ENCODE measurements around the gene SARDH. TPM values are rescaled to one million over a fixed set of nuclear protein-coding genes. Genes with fewer than 3 reads are reported as not detected.

Gene SARDH
- total and polyA plus RNA-seq, 12 donors: 0.81 to 9.6 (median 3.0) TPM

GRCh38 chr9:133735415-133735775 is 2.8 kb downstream of the SARDH start:
- Histone ChIP-seq H3K4me3 (no peak overlapping the region), H3K27me3 (no peaks in the 10 kb centered on the region), H3K9me3 (replicated peaks in 1 of 3) (no peaks in the 10 kb centered on the region), H3K4me1 (replicated peaks in 1 of 2) (no peaks in the 10 kb centered on the region), H3K36me3 (replicated peaks in 1 of 2) (no peaks in the 10 kb centered on the region), H3K27ac (no peak overlapping the region)
- intact Hi-C loops (cut with DNase I): no loop called here
- 69 to 81% (median 73%) methylated on average over 10 of the region's 10 CpGs for WGBS, 4 donors
- TF ChIP-seq CTCF (IDR thresholded peaks at IDR 0.05) (no peak), POLR2A (IDR thresholded peaks at IDR 0.05) (no peak)
- DNase-seq: peak in 2 of 7 donors; percentile 2 to 25

GRCh38 chr9:133734590-133735414 is 3.4 kb downstream of the SARDH start:
- intact Hi-C loops (cut with DNase I): no loop called here
- DNase-seq: peak in 4 of 7 donors; percentile 9 to 48 (median 16)
- no peak for TF ChIP-seq POLR2A (IDR thresholded peaks at IDR 0.05)
- TF ChIP-seq CTCF (IDR thresholded peaks at IDR 0.05): no peak

DNA sequence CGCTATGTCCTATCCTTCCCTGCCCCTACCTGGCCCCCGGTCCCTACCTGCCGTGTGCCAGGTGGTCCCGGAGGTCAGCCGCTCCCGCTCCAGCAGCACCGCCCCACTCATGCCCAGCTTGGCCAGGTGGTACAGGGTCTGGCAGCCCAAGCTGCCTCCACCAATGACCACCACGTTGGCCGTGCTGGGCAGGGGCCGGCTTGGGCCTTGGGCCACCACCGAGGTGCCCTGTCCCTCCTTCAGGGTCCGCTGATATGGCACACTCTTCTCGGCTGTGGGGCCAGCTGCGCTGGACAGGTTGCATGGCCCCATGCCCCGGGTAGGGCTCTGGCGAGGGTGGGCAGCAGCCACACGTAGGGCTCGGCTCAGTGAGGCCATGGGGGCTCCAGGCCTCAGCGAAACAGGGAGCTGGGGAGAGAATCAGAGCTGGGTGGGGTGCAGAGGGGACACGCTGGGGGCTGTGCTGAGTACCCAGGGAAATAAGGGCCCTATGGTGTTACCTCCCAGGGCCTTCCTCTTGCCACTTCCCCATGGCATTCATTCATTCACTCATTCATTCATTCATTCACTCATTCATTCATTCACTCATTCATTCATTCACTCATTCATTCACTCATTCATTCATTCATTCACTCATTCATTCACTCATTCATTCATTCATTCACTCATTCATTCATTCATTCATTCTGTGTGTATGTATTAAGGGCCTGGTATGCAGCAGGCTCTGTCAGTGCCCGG is 4.2 kb downstream of the SARDH start:
- DNase-seq: peak in 4 of 7 donors; percentile 11 to 34 (median 12)
- Histone ChIP-seq H3K27me3 (no peaks in the 10 kb centered on the region), H3K36me3 (replicated peaks in 1 of 2) (no peaks in the 10 kb centered on the region), H3K4me1 (replicated peaks in 1 of 2) (no peaks in the 10 kb centered on the region), H3K4me3 (no peak overlapping the region), H3K27ac (no peak overlapping the region), H3K9me3 (replicated peaks in 1 of 3) (no peaks in the 10 kb centered on the region)
- TF ChIP-seq POLR2A (IDR thresholded peaks at IDR 0.05): no peak
- TF ChIP-seq CTCF (IDR thresholded peaks at IDR 0.05): no peak
- intact Hi-C loops (cut with DNase I): no loop called here
- 85 to 90% (median 87%) methylated on average over 12 to 21 of the region's 21 CpGs for WGBS, 4 donors

More at GRCh38 chr9:133734590-133735414, 3.4 kb downstream of the SARDH start:
- no peak overlapping the region for H3K27ac ChIP-seq
- H3K4me3 ChIP-seq: no peak overlapping the region
- 68 to 81% (median 73%) methylated on average over 15 to 23 of the region's 23 CpGs for WGBS, 4 donors
- no peaks in the 10 kb centered on the region for H3K27me3 ChIP-seq
- H3K36me3 ChIP-seq (replicated peaks in 1 of 2): no peaks in the 10 kb centered on the region
- H3K4me1 ChIP-seq (replicated peaks in 1 of 2): no peaks in the 10 kb centered on the region
- no peaks in the 10 kb centered on the region for H3K9me3 ChIP-seq (replicated peaks in 1 of 3)

- Histone ChIP-seq H3K9me3 (replicated peaks in 1 of 3) (no peaks in the 10 kb centered on the region), H3K27me3 (no peaks in the 10 kb centered on the region), H3K27ac (no peak overlapping the region), H3K4me3 (no peak overlapping the region), H3K36me3 (replicated peaks in 1 of 2) (no peaks in the 10 kb centered on the region), H3K4me1 (replicated peaks in 1 of 2) (no peaks in the 10 kb centered on the region)
- WGBS, 4 donors: 86 to 95% (median 89%) methylated on average over 3 to 4 of the region's 4 CpGs
- no peak for TF ChIP-seq CTCF (IDR thresholded peaks at IDR 0.05)
- no peak for TF ChIP-seq POLR2A (IDR thresholded peaks at IDR 0.05)
- peak in 2 of 7 donors; percentile 7 to 20 for DNase-seq
- intact Hi-C loops (cut with DNase I): no loop called here
Observed at GRCh38 chr9:133733421-133733795, 4.7 kb downstream of the SARDH start.
